ENCODE data around the gene PCNT.
A peak's percentile ranks its signal among the peaks of the same experiment; 100 is the strongest.
"Not testable (repeated sequence)": the region's sequence is repeated elsewhere in the genome, so short reads cannot be mapped to it uniquely, and the experiment has no call there.

PCNT gene

DNA sequence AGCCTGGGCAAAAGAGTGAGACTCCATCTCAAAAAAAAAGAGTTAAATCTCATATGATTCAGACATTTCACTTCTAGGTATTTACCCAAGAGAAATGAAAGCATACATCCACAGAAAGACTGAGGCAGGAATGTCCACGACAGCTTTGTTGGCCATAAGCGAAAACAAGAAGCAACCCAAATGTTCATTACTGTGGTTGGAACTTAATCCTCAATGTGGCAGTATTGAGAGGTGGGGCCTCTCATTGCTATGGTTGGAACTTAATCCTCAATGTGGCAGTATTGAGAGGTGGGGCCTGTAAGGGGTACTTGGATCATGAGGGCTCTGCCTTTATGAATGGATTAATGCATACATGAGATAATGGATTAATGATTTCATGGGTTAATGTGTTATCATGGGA is 15.5 kb upstream of the PCNT start:
- DNase-seq (ENCODE audit: low spot score): no peak

DNA sequence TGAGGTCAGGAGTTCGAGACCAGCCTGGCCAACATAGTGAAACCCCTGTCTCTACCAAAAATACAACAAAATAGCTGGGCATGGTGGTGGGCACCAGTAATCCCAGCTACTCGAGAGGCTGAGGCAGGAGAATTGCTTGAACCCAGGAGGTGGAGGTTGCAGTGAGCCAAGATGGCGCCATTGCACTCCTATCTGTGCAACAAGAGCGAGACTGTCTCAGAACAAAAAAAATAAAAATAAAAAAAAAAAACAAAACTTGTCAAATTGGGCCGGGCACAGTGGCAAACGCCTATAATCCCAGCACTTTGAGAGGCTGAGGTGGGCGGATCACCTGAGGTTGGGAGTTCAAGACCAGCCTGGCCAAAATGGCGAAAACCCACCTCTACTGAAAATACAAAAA is 13.7 kb upstream of the PCNT start:
- DNase-seq (ENCODE audit: low spot score): not testable (repeated sequence)

DNA sequence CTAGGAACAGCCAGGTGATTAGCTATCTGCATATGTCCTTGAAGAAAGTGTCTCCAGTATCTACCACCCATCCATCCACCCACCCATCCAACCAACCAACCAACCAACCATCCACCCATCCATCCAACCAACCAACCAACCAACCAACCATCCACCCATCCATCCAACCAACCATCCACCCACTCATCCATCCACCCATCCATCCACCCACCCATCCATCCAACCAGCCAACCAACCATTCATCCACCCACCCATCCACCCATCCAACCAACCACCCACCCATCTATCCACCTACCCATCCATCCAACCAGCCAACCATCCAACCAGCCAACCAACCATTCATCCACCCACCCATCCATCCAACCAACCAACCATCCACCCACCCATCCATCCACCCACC is 12.4 kb upstream of the PCNT start:
- DNase-seq (ENCODE audit: low spot score): no peak

GRCh38 chr21:46312949-46313348 is 11.0 kb upstream of the PCNT start:
- DNase-seq (ENCODE audit: low spot score): no peak

- DNase-seq (ENCODE audit: low spot score): no peak
Observed at GRCh38 chr21:46314441-46315020, 9.4 kb upstream of the PCNT start.

DNA sequence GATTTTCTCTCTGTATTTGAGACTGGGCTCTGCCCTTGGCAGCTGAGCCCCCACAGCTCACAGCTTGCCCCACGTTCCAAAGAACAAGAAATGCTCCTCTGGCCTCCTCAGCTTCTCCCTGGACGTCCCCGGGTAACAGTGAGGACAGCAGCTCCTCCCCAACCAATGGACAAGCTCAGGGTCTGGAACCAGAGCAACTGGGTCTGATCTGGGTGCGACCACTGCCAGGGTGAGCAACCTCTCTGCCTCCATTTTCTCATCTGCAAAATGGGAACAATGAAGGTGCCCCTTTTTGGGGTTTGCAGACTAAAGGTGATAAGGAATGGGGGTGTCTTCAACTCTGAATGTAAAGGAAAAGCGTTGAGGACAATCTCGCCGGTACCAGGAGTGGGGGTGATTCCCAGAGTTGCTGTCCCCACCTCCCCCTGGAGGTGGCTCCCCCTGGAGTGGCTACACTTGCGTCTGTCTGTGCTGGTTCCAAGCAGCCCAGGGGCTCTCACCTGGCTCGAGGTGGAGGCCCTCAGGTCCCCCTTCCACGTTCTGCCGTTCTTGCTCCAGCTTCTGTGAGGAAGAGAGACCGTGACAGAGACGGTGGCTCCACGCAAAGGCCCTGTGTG is 7.1 kb upstream of the PCNT start:
- no peak for DNase-seq (ENCODE audit: low spot score)

DNA sequence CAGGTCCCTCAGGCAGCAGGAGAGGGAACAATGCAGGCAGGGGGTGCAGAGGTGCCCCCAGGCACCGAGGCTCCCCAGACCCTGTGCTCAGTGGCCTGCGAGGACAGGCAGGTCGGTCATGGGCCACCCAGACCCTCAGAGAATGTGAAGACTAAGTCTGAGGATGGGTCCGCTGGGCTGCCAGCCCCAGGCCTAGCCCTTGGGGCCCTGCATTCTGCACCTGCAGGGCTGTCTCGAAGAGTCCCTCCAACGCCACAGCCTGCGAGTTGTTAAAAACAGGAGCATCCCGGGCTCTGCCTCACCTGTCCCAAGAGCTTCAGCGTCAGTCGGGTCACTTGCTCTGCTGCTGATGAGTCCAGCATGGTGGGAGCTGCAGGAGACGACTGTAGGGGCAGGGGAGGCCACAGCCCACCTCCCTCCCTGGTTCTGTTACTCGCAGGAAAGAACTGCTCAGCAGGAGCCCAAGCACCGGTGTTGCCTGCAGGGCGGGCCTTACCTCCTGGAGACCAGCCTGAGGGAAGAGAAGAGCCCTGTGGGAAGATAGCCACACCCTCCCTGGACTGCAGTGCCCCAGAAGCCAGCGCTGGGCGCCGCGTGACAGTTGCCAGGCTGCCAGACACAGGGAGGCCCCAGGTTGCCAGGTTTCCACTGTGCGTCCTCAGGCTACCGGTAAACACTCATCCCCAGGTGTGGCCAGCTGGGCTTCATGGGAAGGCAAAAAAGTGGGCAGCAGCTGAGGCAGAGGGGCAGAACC is 6.1 kb upstream of the PCNT start:
- no peak for DNase-seq (ENCODE audit: low spot score)

DNA sequence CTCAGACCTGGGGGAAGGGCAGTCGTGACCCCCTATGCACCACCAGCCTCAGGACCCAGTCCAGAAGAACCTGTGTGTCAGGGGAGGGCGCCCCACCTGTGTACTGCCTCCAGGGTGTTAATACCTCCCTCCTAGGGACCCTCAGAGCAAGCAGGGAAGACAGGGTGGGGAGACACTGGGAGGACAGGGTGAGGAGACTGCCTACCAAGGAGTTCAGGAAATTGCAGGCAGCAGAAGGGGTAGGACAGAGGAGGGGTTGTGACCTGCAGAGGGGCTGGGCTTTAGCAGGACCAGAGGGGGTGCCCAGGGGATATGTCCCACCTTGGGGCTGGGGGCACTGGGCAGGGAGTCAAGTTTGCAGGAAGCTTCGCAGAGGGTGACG is 5.5 kb upstream of the PCNT start:
- DNase-seq (ENCODE audit: low spot score): no peak

DNA sequence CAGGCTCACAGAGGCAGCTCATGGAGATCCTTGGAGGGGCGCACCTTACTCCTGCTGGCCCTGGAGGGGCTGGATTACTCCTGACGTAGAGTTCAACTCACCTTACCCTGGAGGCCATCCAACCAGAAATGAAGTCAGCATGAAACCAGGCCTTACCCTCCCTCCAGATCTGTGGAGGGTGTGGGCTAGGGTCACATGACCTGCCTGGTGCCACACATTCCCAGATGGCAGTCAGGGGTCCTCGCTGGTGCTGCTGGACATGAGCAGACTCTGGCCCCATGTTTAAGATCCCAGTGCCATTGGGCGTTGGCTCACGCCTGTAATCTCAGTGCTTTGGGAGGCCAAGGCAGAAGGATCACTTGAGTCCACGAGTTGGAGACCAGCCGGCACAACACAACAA is 4.8 kb upstream of the PCNT start:
- no peak for DNase-seq (ENCODE audit: low spot score)

DNA sequence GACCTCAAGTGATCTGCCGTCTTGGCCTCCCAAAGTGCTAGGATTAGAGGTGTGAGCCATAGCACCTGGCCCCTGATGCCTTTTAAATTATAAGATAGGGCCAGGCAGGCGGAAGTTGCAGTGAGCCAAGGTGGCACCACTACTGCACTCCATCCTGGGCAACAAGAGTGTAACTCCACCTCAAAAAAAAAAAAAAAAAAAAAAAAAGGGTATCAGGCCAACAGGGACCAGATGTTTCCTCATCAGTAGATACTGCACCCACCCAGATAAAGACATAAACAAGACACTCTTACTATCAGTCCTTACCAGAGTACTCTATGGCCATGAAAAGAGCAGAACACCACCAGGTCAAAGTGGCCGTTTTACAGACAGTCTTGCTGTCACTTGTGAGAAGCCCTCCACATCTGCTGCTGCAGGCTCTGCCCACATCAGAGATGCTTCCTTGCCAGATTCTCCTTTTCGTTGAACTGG is 3.6 kb upstream of the PCNT start:
- no peak for DNase-seq (ENCODE audit: low spot score)

DNA sequence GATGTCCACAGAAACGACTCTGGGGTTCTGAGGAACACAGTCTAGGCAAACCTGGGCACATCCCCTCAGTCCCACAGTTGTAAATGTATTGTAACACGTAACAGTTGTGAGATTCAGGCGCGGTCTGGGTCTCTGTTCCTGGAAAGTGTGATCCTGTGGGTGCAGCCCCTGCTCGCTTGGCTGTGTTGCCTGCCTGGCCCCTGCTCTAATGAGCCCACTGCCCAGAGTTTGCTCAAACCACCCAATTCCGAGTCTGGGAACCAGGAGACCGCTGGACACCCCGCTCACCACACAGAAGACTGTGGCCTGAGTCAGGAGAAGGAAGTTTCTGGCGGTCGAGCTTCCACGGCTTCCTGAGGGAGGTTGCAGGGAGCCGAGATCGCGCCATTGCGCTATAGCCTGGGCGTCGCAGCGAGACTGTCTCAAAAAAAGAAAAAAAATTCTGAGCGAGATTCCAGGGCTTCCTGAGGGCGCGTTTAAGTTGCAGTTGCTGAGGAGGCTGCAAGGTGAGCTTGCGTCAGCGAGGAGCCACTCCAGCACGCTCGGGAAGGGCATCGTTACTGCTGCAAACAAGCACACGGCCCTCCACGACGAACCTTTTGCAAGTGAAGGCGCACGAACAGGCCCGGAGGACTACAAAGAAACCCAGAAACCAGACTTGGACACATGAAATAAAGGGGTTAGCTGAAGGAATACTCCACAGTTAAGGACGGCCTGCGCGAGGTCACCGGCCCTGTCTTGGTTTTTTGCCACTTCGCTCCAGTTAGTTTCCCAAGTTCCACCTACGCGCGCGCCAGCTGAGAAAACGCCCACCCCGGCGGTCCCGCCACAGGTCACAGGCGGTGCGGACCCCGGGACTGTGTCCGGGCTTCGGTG is 1.4 kb upstream of the PCNT start:
- DNase-seq (ENCODE audit: low spot score): no peak

DNA sequence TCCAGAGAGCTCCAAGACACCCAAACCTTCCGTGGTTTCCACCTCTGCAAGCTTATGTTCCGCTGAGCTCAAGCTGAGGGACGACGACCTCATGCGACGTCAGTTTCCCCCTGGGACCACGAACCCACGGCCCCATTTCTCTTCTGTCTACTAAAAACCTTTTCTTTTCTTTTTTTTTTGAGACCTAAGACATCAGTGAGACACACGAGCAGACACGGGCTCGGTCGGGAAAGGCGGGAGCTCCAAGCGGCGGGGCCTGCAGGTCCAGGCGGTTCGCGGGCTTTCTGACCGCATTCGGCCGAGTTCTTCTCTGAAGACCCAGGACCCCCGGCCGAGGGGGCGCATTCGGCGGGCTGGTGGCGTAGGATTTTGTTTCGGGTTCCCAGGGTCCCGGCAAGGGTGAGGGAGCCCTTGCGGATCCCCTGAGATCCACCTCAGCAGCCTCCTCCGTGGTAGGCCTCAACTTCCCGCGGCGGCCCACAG is 688 bp upstream of the PCNT start:
- peak; percentile 58 for DNase-seq (ENCODE audit: low spot score)

DNA sequence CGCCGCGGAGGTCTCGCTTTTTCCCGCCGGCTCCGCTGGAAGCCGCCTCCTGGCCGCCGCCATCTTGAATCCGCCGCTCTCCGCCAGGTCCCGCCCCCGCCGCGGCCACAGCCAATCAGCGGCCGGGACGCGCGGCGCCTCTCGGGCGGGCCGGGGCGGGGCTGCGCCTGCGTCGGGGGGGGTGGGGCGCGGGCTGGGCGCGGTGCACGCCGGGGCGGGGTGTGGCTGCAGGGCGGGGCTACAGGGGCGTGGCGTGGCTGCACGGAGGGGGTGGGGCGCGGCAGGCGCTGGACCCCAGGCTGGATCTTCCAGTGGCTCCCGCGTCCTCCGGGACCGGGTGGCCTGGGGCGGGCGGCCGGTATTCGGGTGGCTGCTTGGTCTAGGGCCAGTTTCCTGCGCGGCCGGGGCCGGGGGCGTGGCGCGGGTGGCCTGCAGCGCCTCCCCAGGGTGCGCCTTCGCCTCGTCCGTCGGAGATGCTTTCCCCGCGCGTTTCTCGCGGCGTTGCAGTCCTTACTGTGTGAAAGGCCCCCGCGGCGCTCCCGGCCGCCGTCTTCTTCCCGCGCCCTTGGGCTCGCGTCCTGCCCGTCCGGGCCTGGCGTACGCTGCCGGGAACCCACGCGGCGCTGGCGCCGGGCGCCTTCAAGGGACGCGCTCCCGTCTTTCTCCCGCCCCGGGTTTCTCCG is 575 bp downstream of the PCNT start:
- DNase-seq (ENCODE audit: low spot score): peak; percentile 94

- peak; percentile 77 for DNase-seq (ENCODE audit: low spot score)
Observed at GRCh38 chr21:46325073-46325912, 1.3 kb downstream of the PCNT start.

DNA sequence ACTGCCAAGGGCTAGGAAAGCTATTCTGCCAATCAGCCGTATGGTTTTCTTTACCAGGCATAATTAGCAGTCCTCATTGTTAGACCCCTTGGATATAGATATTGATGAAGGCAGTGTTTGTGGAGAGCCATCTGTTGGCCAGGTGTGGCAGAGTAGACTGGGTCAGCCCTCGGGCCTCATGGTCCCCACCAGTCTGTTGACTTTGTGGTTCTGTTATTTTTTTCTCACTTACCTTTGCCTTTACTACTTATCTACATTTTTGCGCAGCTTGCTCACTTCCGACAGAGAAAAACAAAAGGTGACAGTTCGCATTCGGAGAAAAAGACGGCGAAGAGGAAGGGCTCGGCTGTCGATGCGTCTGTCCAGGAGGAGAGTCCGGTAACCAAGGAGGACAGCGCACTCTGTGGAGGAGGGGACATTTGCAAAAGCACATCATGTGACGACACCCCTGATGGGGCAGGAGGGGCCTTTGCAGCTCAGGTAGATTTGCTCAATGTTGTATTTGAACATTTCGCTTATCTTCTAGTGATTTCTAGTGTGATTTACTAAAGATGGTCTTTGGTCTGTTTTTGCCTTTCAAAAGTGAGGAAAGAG is 2.3 kb downstream of the PCNT start:
- no peak for DNase-seq (ENCODE audit: low spot score)

GRCh38 chr21:46327711-46328110 is 3.8 kb downstream of the PCNT start:
- no peak for DNase-seq (ENCODE audit: low spot score)

DNA sequence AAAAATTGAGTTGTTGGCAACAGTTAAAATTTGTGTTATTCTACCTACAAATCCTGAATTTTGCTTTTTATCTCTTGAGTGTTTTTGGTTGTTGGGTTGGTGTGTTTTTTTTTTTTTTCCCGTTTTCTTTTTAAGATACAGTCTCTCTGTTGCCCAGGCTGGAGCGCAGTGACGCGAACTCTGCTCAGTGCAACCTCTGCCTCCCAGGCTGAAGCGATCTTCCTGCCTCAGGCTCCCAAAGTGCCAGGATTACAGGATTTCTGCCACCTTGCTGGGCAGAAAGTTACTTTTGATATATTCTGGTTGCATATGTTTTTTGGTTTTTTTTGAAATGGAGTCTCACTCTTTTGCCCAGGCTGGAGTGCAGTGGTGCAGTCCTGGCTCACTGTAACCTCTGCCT is 4.2 kb downstream of the PCNT start:
- no peak for DNase-seq (ENCODE audit: low spot score)

GRCh38 chr21:46329796-46330195 is 5.8 kb downstream of the PCNT start:
- no peak for DNase-seq (ENCODE audit: low spot score)

DNA sequence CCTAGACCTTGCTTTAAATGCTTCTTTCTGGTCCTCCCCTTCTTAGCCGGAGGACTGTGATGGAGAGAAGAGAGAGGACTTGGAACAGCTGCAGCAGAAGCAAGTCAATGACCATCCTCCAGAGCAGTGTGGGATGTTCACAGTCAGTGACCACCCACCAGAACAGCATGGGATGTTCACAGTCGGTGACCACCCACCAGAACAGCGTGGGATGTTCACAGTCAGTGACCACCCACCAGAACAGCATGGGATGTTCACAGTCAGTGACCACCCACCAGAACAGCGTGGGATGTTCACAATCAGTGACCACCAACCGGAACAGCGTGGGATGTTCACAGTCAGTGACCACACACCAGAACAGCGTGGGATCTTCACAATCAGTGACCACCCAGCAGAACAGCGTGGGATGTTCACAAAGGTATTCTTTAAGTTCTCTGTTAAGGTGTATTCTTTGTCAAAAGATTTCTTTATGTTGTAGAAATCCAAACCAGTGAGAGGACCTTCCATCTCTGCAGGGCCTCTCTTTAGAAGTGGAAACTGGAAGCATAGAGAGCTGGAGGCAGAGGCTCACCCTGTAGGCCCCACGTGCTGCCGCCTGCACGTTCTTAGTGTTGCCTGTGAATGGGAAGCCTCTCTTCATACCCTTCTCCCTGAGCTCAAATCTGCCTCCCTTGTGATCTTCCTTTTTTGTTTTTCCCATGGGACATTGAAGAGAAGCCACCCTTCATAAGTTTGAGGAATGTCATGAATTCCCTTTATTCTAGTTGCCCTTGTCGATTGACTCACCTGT is 10.6 kb downstream of the PCNT start:
- DNase-seq (ENCODE audit: low spot score): no peak

- DNase-seq (ENCODE audit: low spot score): no peak
Observed at GRCh38 chr21:46336603-46337002, 12.6 kb downstream of the PCNT start.
